HepG2 (cell line): ENCODE data around the gene C20orf204. TPM values are rescaled to one million over a fixed set of nuclear protein-coding genes. Genes with fewer than 3 reads are reported as not detected.

Experiments
- ADNP ChIP-seq: sonication (generic); formaldehyde crosslinking; IDR thresholded peaks from 2 replicates; pipeline ENCODE4 v1.4.0; 2020; ENCODE audit warnings: missing genetic modification reagents
- EHMT2 ChIP-seq: fragments of 200-600 bp; sonication (generic); IDR thresholded peaks from 2 replicates; pipeline ENCODE4 v1.7.0; 2017; ENCODE audit warnings: antibody characterized with exemption, low read depth, low read length, borderline replicate concordance
- HHEX ChIP-seq: IDR thresholded peaks from 2 replicates; pipeline ENCODE4 v1.6.1; 2016; ENCODE audit warnings: control low read depth
- HNF4A ChIP-seq: sonication (generic); formaldehyde crosslinking; IDR thresholded peaks from 2 replicates; pipeline ENCODE4 v1.4.0; 2020; ENCODE audit warnings: missing genetic modification reagents
- MAZ ChIP-seq, 2 experiments: sonication (generic) in 1 of 2; formaldehyde crosslinking in 1 of 2; IDR thresholded peaks; 2 replicates each; pipeline versions ENCODE4 v1.5.0 to v1.6.1; 2012 to 2020; ENCODE audit warnings: low read depth in 2 of 2, mild to moderate bottlenecking in 2 of 2, borderline replicate concordance in 1 of 2, improper control_type of control experiment in 1 of 2, low read length in 1 of 2, missing genetic modification reagents in 1 of 2, moderate library complexity in 1 of 2
- NCOA1 ChIP-seq: sonication (generic); formaldehyde crosslinking; IDR thresholded peaks from 2 replicates; pipeline ENCODE4 v1.9.0; 2021; ENCODE audit warnings: missing genetic modification reagents
- NCOA2 ChIP-seq: sonication (generic); formaldehyde crosslinking; IDR thresholded peaks from 2 replicates; pipeline ENCODE4 v1.8.0; 2022; ENCODE audit warnings: inconsistent platforms
- PCBP2 ChIP-seq: fragments of 200-400 bp; formaldehyde crosslinking; optimal IDR thresholded peaks from 2 replicates; pipeline ENCODE3; 2018; ENCODE audit warnings: low read length, low read depth; ENCODE audit not compliant: poor library complexity, severe bottlenecking
- SNAPC4 ChIP-seq: sonication (generic); formaldehyde crosslinking; IDR thresholded peaks from 2 replicates; pipeline ENCODE4 v1.4.0; 2020; ENCODE audit warnings: mild to moderate bottlenecking, missing genetic modification reagents
- TARDBP ChIP-seq: sonication (generic); formaldehyde crosslinking; IDR thresholded peaks from 2 replicates; pipeline ENCODE4 v1.8.0; 2022; ENCODE audit warnings: mild to moderate bottlenecking, missing genetic modification reagents
- ZBTB26 ChIP-seq: IDR thresholded peaks from 2 replicates; pipeline ENCODE4 v1.6.1; 2016; ENCODE audit warnings: missing compliant biosample characterization, missing genetic modification reagents, borderline replicate concordance
- ZBTB39 ChIP-seq: sonication (generic); formaldehyde crosslinking; IDR thresholded peaks from 2 replicates; pipeline ENCODE4 v1.5.0; 2020; ENCODE audit warnings: missing genetic modification reagents
- ZNF142 ChIP-seq: sonication (generic); formaldehyde crosslinking; IDR thresholded peaks from 2 replicates; pipeline ENCODE4 v1.4.0; 2020; ENCODE audit warnings: missing genetic modification reagents
- polyA plus RNA-seq, 8 experiments: library from polyadenylated mRNA; depleted of rRNA in 3 of 8; stranded (reverse) in 7 of 8; unstranded in 1 of 8; fragments of >200 nt; fragmentation: Illumina TruSeq in 4 of 8; extraction: Trizol in 4 of 8; gene quantifications; 2 replicates each; pipeline versions ENCODE4 v1.2.1 to v1.2.3, GENCODE V29; 2011 to 2016; ENCODE audit warnings: low read depth in 4 of 8, missing spikeins in 1 of 8, mixed read lengths in 1 of 8; ENCODE audit not compliant: insufficient read depth in 1 of 8
- total RNA-seq, 5 experiments: library from RNA; depleted of rRNA; stranded (reverse); fragments of >200 nt; fragmentation: Illumina TruSeq; extraction: Trizol; gene quantifications; 2 replicates each; pipeline ENCODE4 v1.2.3, GENCODE V29; 2016; ENCODE audit warnings: low read depth in 1 of 5

C20orf204 gene
- total and polyA plus RNA-seq, 2 of the 13 experiments (the other 11 are each of a cell fraction or from before 2014, with no cell fraction given) = 22.1 to 80.0 TPM

GRCh38 chr20:64050261-64051032, 14.5 kb downstream of the C20orf204 start (continued):
- TF ChIP-seq SNAPC4 (CRISPR knock-in tag) = 0 out of 2 replicates have a peak, but pooled peaks have one; percentile 12
- TF ChIP-seq HNF4A (CRISPR knock-in tag) = peak; percentile 57
- peak; percentile 94 for TF ChIP-seq TARDBP (CRISPR knock-in tag)
- peak; percentile 12; the same call in 1 of the 2 replicates for TF ChIP-seq NCOA2 (CRISPR knock-in tag)
- TF ChIP-seq ZNF142 = peak; percentile 85
- no peak for TF ChIP-seq PCBP2
- peak; percentile 75; the same call in 1 of the 2 replicates for TF ChIP-seq ZBTB26 (CRISPR knock-in tag)
- TF ChIP-seq EHMT2 = no peak
- no peak for TF ChIP-seq MAZ (IDR thresholded peaks at IDR 0.05; ENCODE audit: borderline replicate concordance, low read depth, low read length)
- peak; percentile 84 for TF ChIP-seq MAZ (CRISPR knock-in tag; IDR thresholded peaks at IDR 0.05; ENCODE audit: low read depth)
- TF ChIP-seq ZBTB39 (CRISPR knock-in tag) = no peak; the same call in 1 of the 2 replicates
- no peak for TF ChIP-seq HHEX (CRISPR knock-in tag)
- no peak for TF ChIP-seq ADNP (CRISPR knock-in tag)
- TF ChIP-seq NCOA1 = peak; percentile 72; the same call in 1 of the 2 replicates
